ENCODE data around the gene CBLB. TPM values are rescaled to one million over a fixed set of nuclear protein-coding genes. Genes with fewer than 3 reads are reported as not detected.

CBLB gene
- total and polyA plus RNA-seq, 2 donors (not counting 1 experiment from before 2014, with no cell fraction given) = 26.9 to 28.5 TPM

GRCh38 chr3:105618556-105618955 is 250.3 kb downstream of the CBLB start:
- H3K9ac ChIP-seq (ENCODE audit: insufficient read depth, low read length) = no peak overlapping the region
- H3K9me3 ChIP-seq (ENCODE audit: control insufficient read depth, insufficient read depth, low read depth, low read length) = no peaks in the 10 kb centered on the region
- H3K27me3 ChIP-seq (ENCODE audit: control insufficient read depth, insufficient read depth, low read length) = no peaks in the 10 kb centered on the region
- H3K27ac ChIP-seq (ENCODE audit: insufficient read depth, low read length) = no peak overlapping the region
- H3K36me3 ChIP-seq (ENCODE audit: control insufficient read depth, insufficient read depth, low read length) = no peaks in the 10 kb centered on the region
- H3K79me2 ChIP-seq (ENCODE audit: control insufficient read depth, insufficient read depth, low read length) = no peaks in the 10 kb centered on the region
- no peak overlapping the region for H3K4me3 ChIP-seq (replicated peaks in 1 of 4; ENCODE audit: control extremely low read depth in 1 of 4, insufficient read depth in 1 of 4, low read depth in 3 of 4, low read length in 4 of 4)
- no peak overlapping the region for H2AFZ ChIP-seq (ENCODE audit: low read length)
- no peaks in the 10 kb centered on the region for H4K20me1 ChIP-seq (ENCODE audit: control insufficient read depth, extremely low read depth, insufficient read depth, low read length)
- peak in 1 of 2 donors; percentile 13 for DNase-seq (ENCODE audit: low read depth in 2 of 2)
- TF ChIP-seq CTCF (conservative IDR thresholded peaks at IDR 0.05 in 1 of 2, IDR thresholded peaks at IDR 0.05 in 1 of 2; ENCODE audit: low read depth in 1 of 2, low read length in 2 of 2) (no peak), EZH2 (IDR thresholded peaks at IDR 0.05; ENCODE audit: low read length, missing control alignments) (no peak)
- no peaks in the 10 kb centered on the region for H3K4me1 ChIP-seq (ENCODE audit: control insufficient read depth, extremely low read depth, insufficient read depth, low read length)
- no peak overlapping the region for H3K4me2 ChIP-seq (ENCODE audit: extremely low read depth, insufficient read depth, low read length)

- Histone ChIP-seq H3K4me3 (replicated peaks in 1 of 4; ENCODE audit: control extremely low read depth in 1 of 4, insufficient read depth in 1 of 4, low read depth in 3 of 4, low read length in 4 of 4) (no peak overlapping the region), H3K4me2 (ENCODE audit: extremely low read depth, insufficient read depth, low read length) (no peak overlapping the region), H3K79me2 (ENCODE audit: control insufficient read depth, insufficient read depth, low read length) (no peaks in the 10 kb centered on the region), H3K4me1 (ENCODE audit: control insufficient read depth, extremely low read depth, insufficient read depth, low read length) (no peaks in the 10 kb centered on the region), H3K9me3 (ENCODE audit: control insufficient read depth, insufficient read depth, low read depth, low read length) (no peaks in the 10 kb centered on the region), H3K27me3 (ENCODE audit: control insufficient read depth, insufficient read depth, low read length) (no peaks in the 10 kb centered on the region), H3K27ac (ENCODE audit: insufficient read depth, low read length) (no peak overlapping the region), H3K36me3 (ENCODE audit: control insufficient read depth, insufficient read depth, low read length) (no peaks in the 10 kb centered on the region), H4K20me1 (ENCODE audit: control insufficient read depth, extremely low read depth, insufficient read depth, low read length) (no peaks in the 10 kb centered on the region), H2AFZ (ENCODE audit: low read length) (peak overlapping the region; percentile 11), H3K9ac (ENCODE audit: insufficient read depth, low read length) (no peak overlapping the region)
- TF ChIP-seq EZH2 (IDR thresholded peaks at IDR 0.05; ENCODE audit: low read length, missing control alignments) (no peak), CTCF (conservative IDR thresholded peaks at IDR 0.05 in 1 of 2, IDR thresholded peaks at IDR 0.05 in 1 of 2; ENCODE audit: low read depth in 1 of 2, low read length in 2 of 2) (no peak)
- no peak for DNase-seq (ENCODE audit: low read depth in 2 of 2)
Measured at GRCh38 chr3:105616374-105617121, 252.3 kb downstream of the CBLB start.

GRCh38 chr3:105615814-105616213 is 253.0 kb downstream of the CBLB start:
- H2AFZ ChIP-seq (ENCODE audit: low read length) = no peak overlapping the region
- DNase-seq (ENCODE audit: low read depth in 2 of 2) = no peak

More at GRCh38 chr3:105615814-105616213, 253.0 kb downstream of the CBLB start:
- TF ChIP-seq CTCF (conservative IDR thresholded peaks at IDR 0.05 in 1 of 2, IDR thresholded peaks at IDR 0.05 in 1 of 2; ENCODE audit: low read depth in 1 of 2, low read length in 2 of 2) = no peak
- TF ChIP-seq EZH2 (IDR thresholded peaks at IDR 0.05; ENCODE audit: low read length, missing control alignments) = no peak
- no peaks in the 10 kb centered on the region for H4K20me1 ChIP-seq (ENCODE audit: control insufficient read depth, extremely low read depth, insufficient read depth, low read length)
- H3K9ac ChIP-seq (ENCODE audit: insufficient read depth, low read length) = no peak overlapping the region
- no peaks in the 10 kb centered on the region for H3K9me3 ChIP-seq (ENCODE audit: control insufficient read depth, insufficient read depth, low read depth, low read length)
- H3K4me3 ChIP-seq (replicated peaks in 1 of 4; ENCODE audit: control extremely low read depth in 1 of 4, insufficient read depth in 1 of 4, low read depth in 3 of 4, low read length in 4 of 4) = no peak overlapping the region
- H3K27me3 ChIP-seq (ENCODE audit: control insufficient read depth, insufficient read depth, low read length) = no peaks in the 10 kb centered on the region
- no peaks in the 10 kb centered on the region for H3K79me2 ChIP-seq (ENCODE audit: control insufficient read depth, insufficient read depth, low read length)
- H3K27ac ChIP-seq (ENCODE audit: insufficient read depth, low read length) = no peak overlapping the region
- H3K4me1 ChIP-seq (ENCODE audit: control insufficient read depth, extremely low read depth, insufficient read depth, low read length) = no peaks in the 10 kb centered on the region
- no peak overlapping the region for H3K4me2 ChIP-seq (ENCODE audit: extremely low read depth, insufficient read depth, low read length)
- H3K36me3 ChIP-seq (ENCODE audit: control insufficient read depth, insufficient read depth, low read length) = no peaks in the 10 kb centered on the region
